Endothelial cell of umbilical vein (primary cell): ENCODE results near the gene REPIN1. TPM values are rescaled to one million over a fixed set of nuclear protein-coding genes. Genes with fewer than 3 reads are reported as not detected.

Experiments
- BruUV-seq: library from RNA; stranded (reverse); fragments of 400-500 nt; replicated peaks from 2 replicates; lab custom pipeline; 2021; lab: Mats Ljungman, UMichigan
- CTCF ChIA-PET: fragments of 300-600, 350-600 bp; sonication (Branson Sonifier 250); formaldehyde crosslinking; loops from one replicate; lab custom pipeline; 2021; ENCODE audit warnings: antibody characterized with exemption, inconsistent platforms; lab: Charles Lee
- POLR2A ChIA-PET: fragments of 300-600, 350-600 bp; sonication (Branson Sonifier 250); formaldehyde crosslinking; loops from one replicate; lab custom pipeline; 2021; ENCODE audit warnings: antibody characterized with exemption, inconsistent platforms; lab: Charles Lee
- DNase-seq: peaks from one replicate; pipeline ENCODE4 v3.0.0-alpha.2; 2011; ENCODE audit warnings: low read depth, low spot score
- FAIRE-seq: peaks from 2 replicates; lab custom pipeline; 2011; peaks lifted over from hg19 to GRCh38; lab: Jason Lieb, UNC
- H2AFZ ChIP-seq: 2 replicates; pipeline ENCODE4 v1.6.0; 2012; ENCODE audit warnings: low read depth, low read length, control low read depth, inconsistent platforms
- H3K27ac ChIP-seq: 2 replicates; pipeline ENCODE4 v1.5.1; 2011; ENCODE audit warnings: low read depth, mild to moderate bottlenecking, control low read depth, low read length, moderate library complexity; ENCODE audit not compliant: insufficient read depth
- H3K27me3 ChIP-seq, 2 experiments: 2 replicates each; pipeline versions ENCODE4 v1.6.0 to v1.6.1; 2011; ENCODE audit warnings: low read length in 2 of 2, mixed read lengths in 1 of 2; ENCODE audit not compliant: control insufficient read depth in 2 of 2, insufficient read depth in 2 of 2
- H3K36me3 ChIP-seq, 2 experiments: 2 replicates in 1 of 2; 3 replicates in 1 of 2; pipeline ENCODE4 v1.5.1; 2011; ENCODE audit warnings: low read length in 2 of 2, mild to moderate bottlenecking in 1 of 2, moderate library complexity in 1 of 2; ENCODE audit not compliant: control insufficient read depth in 2 of 2, insufficient read depth in 2 of 2; ENCODE audit errors: extremely low read depth in 1 of 2
- H3K4me1 ChIP-seq: 3 replicates; pipeline ENCODE4 v1.5.1; 2011; ENCODE audit warnings: mild to moderate bottlenecking, low read length; ENCODE audit not compliant: control insufficient read depth, insufficient read depth; ENCODE audit errors: extremely low read depth
- H3K4me2 ChIP-seq: 2 replicates; pipeline ENCODE4 v1.6.1; 2011; ENCODE audit warnings: low read length, control low read depth, mixed read lengths; ENCODE audit not compliant: insufficient read depth
- H3K4me3 ChIP-seq, 3 experiments: fragments of 200-600 bp in 1 of 3; sonication (generic), shearing (Covaris generic) in 1 of 3; replicated peaks in 1 of 3; 2 replicates each; pipeline ENCODE4 v1.5.1; 2011 to 2016; ENCODE audit warnings: control low read depth in 3 of 3, low read length in 3 of 3, mild to moderate bottlenecking in 2 of 3, inconsistent platforms in 1 of 3, low read depth in 1 of 3, moderate library complexity in 1 of 3; ENCODE audit not compliant: insufficient read depth in 1 of 3
- H3K79me2 ChIP-seq: 2 replicates; pipeline ENCODE4 v1.6.0; 2012; ENCODE audit warnings: low read length, inconsistent platforms; ENCODE audit not compliant: control insufficient read depth, insufficient read depth
- H3K9ac ChIP-seq: replicated peaks from 2 replicates; pipeline ENCODE3; 2011; ENCODE audit warnings: low read length, control low read depth; ENCODE audit not compliant: insufficient read depth; ENCODE audit errors: extremely low read depth
- H3K9me1 ChIP-seq: replicated peaks from 3 replicates; pipeline ENCODE4 v1.6.0; 2011; ENCODE audit warnings: mild to moderate bottlenecking, low read length; ENCODE audit not compliant: control insufficient read depth, insufficient read depth; ENCODE audit errors: extremely low read depth
- H3K9me3 ChIP-seq: replicated peaks from 2 replicates; pipeline ENCODE4 v1.5.1; 2012; ENCODE audit warnings: low read length, inconsistent platforms; ENCODE audit not compliant: control insufficient read depth, insufficient read depth
- H4K20me1 ChIP-seq: replicated peaks from 2 replicates; pipeline ENCODE3; 2011; ENCODE audit warnings: mild to moderate bottlenecking, low read length; ENCODE audit not compliant: control insufficient read depth, insufficient read depth; ENCODE audit errors: extremely low read depth
- EZH2 ChIP-seq: IDR thresholded peaks from 2 replicates; pipeline ENCODE4 v1.6.1; 2012; ENCODE audit warnings: borderline replicate concordance, low read depth, mild to moderate bottlenecking, moderate library complexity, low read length, inconsistent platforms; ENCODE audit not compliant: severe bottlenecking
- FOS ChIP-seq: IDR thresholded peaks from 2 replicates; pipeline ENCODE4 v1.6.1; 2011; ENCODE audit warnings: mild to moderate bottlenecking, low read length, moderate library complexity, borderline replicate concordance; ENCODE audit not compliant: insufficient read depth
- JUN ChIP-seq: IDR thresholded peaks from 2 replicates; pipeline ENCODE4 v1.6.1; 2011; ENCODE audit warnings: borderline replicate concordance, low read depth; ENCODE audit not compliant: insufficient read length, insufficient read depth
- MAX ChIP-seq: IDR thresholded peaks from 2 replicates; pipeline ENCODE4 v1.6.1; 2011; ENCODE audit not compliant: insufficient read depth, insufficient read length
- MYC ChIP-seq: IDR thresholded peaks from one replicate; pipeline ENCODE4 v1.6.1; 2011; ENCODE audit warnings: mild to moderate bottlenecking, low read depth, low read length
- POLR2A ChIP-seq: IDR thresholded peaks from 2 replicates; pipeline ENCODE4 v1.6.1; 2012; ENCODE audit warnings: low read depth, mild to moderate bottlenecking, control low read depth, low read length
- POLR2AphosphoS5 ChIP-seq: IDR thresholded peaks from 2 replicates; pipeline ENCODE4 v1.6.1; 2012; ENCODE audit warnings: low read depth, mild to moderate bottlenecking, control low read depth, low read length, moderate library complexity; ENCODE audit not compliant: insufficient read depth
- dilution Hi-C: fragments of 300-500 bp; cut with MboI; formaldehyde crosslinking; loops from one replicate; pipeline ENCODE4 v1.15.0; 2019; ENCODE audit warnings: low sequenced_read_pairs; ENCODE audit not compliant: extremely low pct_ligation_motif_present
- intact Hi-C: fragments of 100-400 bp; cut with micrococcal nuclease; formaldehyde crosslinking; loops from one replicate; pipeline ENCODE4 v1.10.0; 2022
- polyA plus RNA-seq, 4 experiments: library from polyadenylated mRNA; depleted of rRNA in 3 of 4; stranded (reverse) in 3 of 4; unstranded in 1 of 4; fragments of >200 nt; gene quantifications; 2 replicates each; pipeline versions ENCODE4 v1.2.1 to v1.2.3, GENCODE V29; 2011 to 2012; ENCODE audit warnings: missing spikeins in 1 of 4
- total RNA-seq: library from RNA; stranded (reverse); gene quantifications from 2 replicates; pipeline ENCODE4 v1.2.3, GENCODE V29; 2021

REPIN1 gene
- total and polyA plus RNA-seq, 2 donors (not counting 3 experiments of a cell fraction or from before 2014, with no cell fraction given): 108 to 140 TPM

- no peaks in the 10 kb centered on the region for H4K20me1 ChIP-seq
- H3K9me1 ChIP-seq: no peaks in the 10 kb centered on the region
- FAIRE-seq (no peak), DNase-seq (no peak)
- peaks cover 9 to 22% of the 10 kb centered on the region in 2 experiments for H3K36me3 ChIP-seq
- peak overlapping the region in 1 of 3 experiments; percentile 79 for H3K4me3 ChIP-seq
- TF ChIP-seq POLR2AphosphoS5: no peak
- peak; percentile 36 for TF ChIP-seq FOS
- H3K4me2 ChIP-seq: peak overlapping the region; percentile 78
- intact Hi-C loops (loop anchor here (5.0 kb wide), 2 partner anchors 265 to 625 kb away; partner anchors contain the start of genes GIMAP6 and NOS3), dilution Hi-C loops (no loop called here)
- BruUV-seq: no TSS peak
- peak overlapping the region; percentile 76 for H2AFZ ChIP-seq
- no peaks in the 10 kb centered on the region for H3K9me3 ChIP-seq
- ChIA-PET CTCF (interaction anchor here (0.6 to 2.1 kb wide), 3 partner anchors 13 to 1221 kb away, joined by 3 to 8 read pairs (median 3); no protein-coding TSS in a partner anchor), POLR2A (no interaction called here)
- peaks cover 39% of the 10 kb centered on the region for H3K79me2 ChIP-seq
- H3K27me3 ChIP-seq: no peaks in the 10 kb centered on the region
- H3K9ac ChIP-seq: peak overlapping the region; percentile 84
- peaks cover 26% of the 10 kb centered on the region for H3K4me1 ChIP-seq
- peak overlapping the region; percentile 57 for H3K27ac ChIP-seq
Observed at GRCh38 chr7:150367677-150368095, 936 bp upstream of the REPIN1 start.

GRCh38 chr7:150368884-150369747 lies 494 bp downstream of the REPIN1 start:
- peak; percentile 78 for DNase-seq
- Histone ChIP-seq H4K20me1 (no peaks in the 10 kb centered on the region), H3K9me3 (no peaks in the 10 kb centered on the region), H3K36me3 (peaks cover 12 to 34% of the 10 kb centered on the region in 2 experiments), H3K4me3 (peak overlapping the region; percentile 49 to 79 (median 62)), H2AFZ (peak overlapping the region; percentile 4), H3K27ac (peak overlapping the region; percentile 57), H3K27me3 (no peaks in the 10 kb centered on the region), H3K4me2 (peak overlapping the region; percentile 78), H3K9ac (peak overlapping the region; percentile 84), H3K4me1 (peaks cover 18% of the 10 kb centered on the region), H3K79me2 (peaks cover 51% of the 10 kb centered on the region), H3K9me1 (no peaks in the 10 kb centered on the region)
- POLR2A ChIA-PET: interaction anchor here (2.4 kb wide), 1 partner anchor 9 kb away, joined by 13 read pairs; the partner anchor contains the start of gene ZNF775
- TF ChIP-seq JUN: no peak
- no peak for TF ChIP-seq POLR2A
- TF ChIP-seq MAX: peak; percentile 3
- TF ChIP-seq POLR2AphosphoS5: no peak
- TF ChIP-seq EZH2: no peak
- TF ChIP-seq MYC: peak; percentile 11
- dilution Hi-C loops: no loop called here
- CTCF ChIA-PET: interaction anchor here (0.6 to 2.5 kb wide), 13 partner anchors 9 to 1320 kb away, joined by 3 to 16 read pairs (median 3); partner anchors contain the start of gene ZNF775
- BruUV-seq: no TSS peak
- peak; percentile 74 for FAIRE-seq
- intact Hi-C loops: loop anchor here (1.0 to 5.0 kb wide), 3 partner anchors 10 to 623 kb away; partner anchors contain the start of genes GIMAP6, NOS3 and ZNF775
